ENCODE measurements around the gene RNGTT. TPM values are rescaled to one million over a fixed set of nuclear protein-coding genes. Genes with fewer than 3 reads are reported as not detected.

Gene RNGTT
- total and polyA plus RNA-seq, 2 donors = 11.2 to 23.2 TPM

DNA sequence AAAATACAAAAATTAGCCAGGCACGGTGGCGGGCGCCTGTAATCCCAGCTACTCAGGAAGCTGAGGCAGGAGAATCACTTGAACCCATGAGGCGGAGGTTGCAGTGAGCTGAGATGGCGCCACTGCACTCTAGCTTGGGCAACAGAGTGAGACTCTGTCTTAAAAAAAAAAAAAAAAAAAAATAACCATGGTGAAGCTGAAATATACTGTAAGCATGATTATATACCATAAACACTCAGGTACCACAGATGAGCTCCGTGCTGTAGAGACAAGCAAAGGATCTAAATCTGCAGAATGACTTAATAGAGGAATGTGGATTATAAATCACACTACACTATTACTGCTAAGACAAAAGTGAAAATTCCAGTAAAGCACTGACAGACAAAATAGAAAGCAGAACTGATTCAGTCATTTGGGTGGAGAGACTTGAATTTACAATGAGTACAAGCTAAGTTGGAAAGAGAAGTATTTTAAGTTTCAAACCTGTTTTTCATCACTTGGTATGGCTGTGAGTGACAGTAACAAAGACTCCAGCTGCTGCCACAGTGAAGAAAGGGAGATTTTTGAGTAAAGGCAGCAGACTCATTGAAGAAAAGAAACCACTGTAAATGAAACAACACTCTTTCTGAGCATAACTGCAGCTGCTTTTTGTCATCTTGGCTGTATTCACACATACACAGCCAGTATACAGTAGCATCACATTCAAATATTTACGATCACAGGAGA is 322.1 kb downstream of the RNGTT start:
- 96% methylated on average over 7 of the region's 7 CpGs for WGBS
- Histone ChIP-seq H3K4me3 (ENCODE audit: low read length in 2 of 2) (no peak overlapping the region), H3K4me1 (ENCODE audit: control insufficient read depth in 2 of 2, insufficient read depth in 2 of 2, low read length in 2 of 2) (no peaks in the 10 kb centered on the region), H3K36me3 (ENCODE audit: control insufficient read depth in 2 of 2, insufficient read depth in 2 of 2, low read length in 1 of 2) (no peaks in the 10 kb centered on the region), H3K27ac (ENCODE audit: low read depth in 1 of 2, low read length in 1 of 2) (peak overlapping the region in 1 of 2 donors; percentile 28), H3K9me3 (ENCODE audit: control insufficient read depth in 2 of 2, insufficient read depth in 1 of 2, low read length in 1 of 2) (no peaks in the 10 kb centered on the region), H3K27me3 (ENCODE audit: control insufficient read depth in 2 of 2, insufficient read depth in 1 of 2, low read length in 1 of 2) (no peaks in the 10 kb centered on the region)
- DNase-seq (ENCODE audit: low read depth in 6 of 9, low spot score in 9 of 9) = peak in 1 of 9 donors; percentile 24

DNA sequence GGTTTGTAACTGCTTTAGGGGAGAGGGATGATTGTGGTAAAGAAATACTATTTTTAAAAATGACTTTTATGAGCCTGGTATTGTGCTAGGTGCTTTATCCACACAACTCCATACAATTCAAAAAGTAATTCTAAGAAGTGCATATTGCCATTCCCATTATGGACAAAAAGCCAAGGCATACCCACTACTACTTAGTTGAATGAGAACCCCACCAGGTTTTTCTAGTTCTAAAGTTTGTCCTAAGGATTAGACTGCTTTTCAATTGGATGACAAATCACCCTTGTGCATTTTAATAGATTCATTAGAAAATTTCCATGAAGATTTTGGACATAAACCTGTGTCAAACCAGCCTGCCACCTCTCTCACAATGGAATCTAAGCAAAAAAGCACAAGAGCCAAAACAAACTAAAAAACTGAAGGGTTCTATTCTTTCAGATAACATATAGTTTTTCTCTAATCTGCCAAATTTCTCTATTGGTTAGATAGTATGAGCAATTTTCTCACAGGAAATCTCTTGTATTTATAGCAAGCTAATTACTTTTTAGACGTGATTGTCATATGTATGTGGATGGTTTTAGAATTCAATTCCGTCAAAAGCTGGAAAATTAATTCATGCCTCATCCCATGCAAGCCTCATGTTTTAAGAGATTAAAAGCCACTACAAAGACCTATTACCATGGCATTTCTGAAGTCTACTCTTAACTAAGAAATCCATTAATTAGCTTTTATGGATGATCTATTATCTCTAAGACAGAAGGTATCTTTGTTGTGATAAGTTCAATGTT is 325.5 kb downstream of the RNGTT start:
- Histone ChIP-seq H3K4me1 (ENCODE audit: control insufficient read depth in 2 of 2, insufficient read depth in 2 of 2, low read length in 2 of 2) (no peaks in the 10 kb centered on the region), H3K9me3 (ENCODE audit: control insufficient read depth in 2 of 2, insufficient read depth in 1 of 2, low read length in 1 of 2) (no peaks in the 10 kb centered on the region), H3K27ac (ENCODE audit: low read depth in 1 of 2, low read length in 1 of 2) (no peak overlapping the region), H3K4me3 (ENCODE audit: low read length in 2 of 2) (no peak overlapping the region), H3K36me3 (ENCODE audit: control insufficient read depth in 2 of 2, insufficient read depth in 2 of 2, low read length in 1 of 2) (no peaks in the 10 kb centered on the region), H3K27me3 (ENCODE audit: control insufficient read depth in 2 of 2, insufficient read depth in 1 of 2, low read length in 1 of 2) (no peaks in the 10 kb centered on the region)
- WGBS = 95% methylated on average over 2 of the region's 2 CpGs
- no peak for DNase-seq (ENCODE audit: low read depth in 6 of 9, low spot score in 9 of 9)

DNA sequence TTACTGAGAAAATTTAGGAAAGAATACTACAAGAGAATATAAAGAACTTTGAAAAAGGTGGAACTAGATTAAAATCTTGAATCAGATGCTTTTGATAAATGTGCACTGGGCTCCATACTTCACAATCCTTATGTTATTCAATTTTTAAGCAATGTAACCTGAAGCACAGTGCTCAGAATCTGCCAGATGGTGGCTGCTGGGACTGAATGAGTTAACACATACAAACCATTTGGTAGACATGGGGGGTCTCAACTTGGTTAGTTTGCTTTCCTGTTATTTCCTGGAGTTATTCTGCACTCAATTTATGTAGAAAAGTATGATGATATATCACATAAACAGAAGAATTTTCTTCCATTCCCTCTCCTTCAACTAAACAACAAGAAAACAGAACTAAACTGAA is 326.5 kb downstream of the RNGTT start:
- H3K4me1 ChIP-seq (ENCODE audit: control insufficient read depth in 2 of 2, insufficient read depth in 2 of 2, low read length in 2 of 2) = no peaks in the 10 kb centered on the region
- no peak for DNase-seq (ENCODE audit: low read depth in 6 of 9, low spot score in 9 of 9)

DNA sequence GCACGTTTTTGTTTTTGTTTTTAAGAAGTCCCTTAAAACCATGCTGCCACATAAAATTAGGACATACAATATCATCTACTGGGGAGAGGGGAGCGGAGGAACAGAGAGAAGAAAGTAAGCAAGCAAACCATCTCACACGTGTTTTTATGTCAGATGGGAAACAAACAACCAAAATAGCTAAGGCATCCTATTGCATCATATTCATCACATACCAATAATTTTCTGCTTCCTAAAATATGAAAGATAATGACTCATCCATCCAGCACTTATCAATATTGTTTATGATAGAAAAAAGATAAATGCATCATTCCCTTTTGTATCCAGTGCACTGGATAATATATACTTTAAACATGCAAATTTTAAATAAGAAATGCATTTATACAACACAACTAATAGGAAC is 329.6 kb downstream of the RNGTT start:
- WGBS = 96% methylated on average over 3 of the region's 3 CpGs
- Histone ChIP-seq H3K4me1 (ENCODE audit: control insufficient read depth in 2 of 2, insufficient read depth in 2 of 2, low read length in 2 of 2) (peaks cover 0 to 3% of the 10 kb centered on the region in 2 donors), H3K36me3 (ENCODE audit: control insufficient read depth in 2 of 2, insufficient read depth in 2 of 2, low read length in 1 of 2) (no peaks in the 10 kb centered on the region), H3K9me3 (ENCODE audit: control insufficient read depth in 2 of 2, insufficient read depth in 1 of 2, low read length in 1 of 2) (no peaks in the 10 kb centered on the region), H3K27ac (ENCODE audit: low read depth in 1 of 2, low read length in 1 of 2) (no peak overlapping the region), H3K27me3 (ENCODE audit: control insufficient read depth in 2 of 2, insufficient read depth in 1 of 2, low read length in 1 of 2) (no peaks in the 10 kb centered on the region), H3K4me3 (ENCODE audit: low read length in 2 of 2) (no peak overlapping the region)
- no peak for DNase-seq (ENCODE audit: low read depth in 6 of 9, low spot score in 9 of 9)

More for the DNA sequence above, 326.5 kb downstream of the RNGTT start:
- no peak overlapping the region for H3K4me3 ChIP-seq (ENCODE audit: low read length in 2 of 2)
- no peaks in the 10 kb centered on the region for H3K9me3 ChIP-seq (ENCODE audit: control insufficient read depth in 2 of 2, insufficient read depth in 1 of 2, low read length in 1 of 2)
- no peaks in the 10 kb centered on the region for H3K27me3 ChIP-seq (ENCODE audit: control insufficient read depth in 2 of 2, insufficient read depth in 1 of 2, low read length in 1 of 2)
- H3K27ac ChIP-seq (ENCODE audit: low read depth in 1 of 2, low read length in 1 of 2) = no peak overlapping the region
- H3K36me3 ChIP-seq (ENCODE audit: control insufficient read depth in 2 of 2, insufficient read depth in 2 of 2, low read length in 1 of 2) = no peaks in the 10 kb centered on the region

DNA sequence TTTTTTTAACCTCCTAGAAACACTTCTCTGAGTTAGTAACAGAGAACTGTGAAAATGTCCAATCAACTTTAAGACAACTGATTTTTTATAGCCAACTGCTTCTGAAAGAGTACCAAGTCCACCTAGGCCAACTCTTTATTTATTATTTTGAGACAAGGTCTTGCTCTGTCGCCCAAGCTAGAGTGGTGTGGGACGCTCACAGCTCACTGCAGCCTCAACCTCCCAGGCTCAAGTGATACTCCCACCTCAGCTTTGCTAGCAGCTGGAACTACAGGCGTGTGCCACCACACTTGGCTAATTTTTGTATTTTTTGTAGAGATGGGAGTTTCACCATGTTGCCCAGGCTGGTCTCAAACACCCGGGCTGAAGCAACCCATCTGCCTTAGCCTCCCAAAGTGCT is 331.6 kb downstream of the RNGTT start:
- no peak for DNase-seq (ENCODE audit: low read depth in 6 of 9, low spot score in 9 of 9)
- Histone ChIP-seq H3K27me3 (ENCODE audit: control insufficient read depth in 2 of 2, insufficient read depth in 1 of 2, low read length in 1 of 2) (no peaks in the 10 kb centered on the region), H3K9me3 (ENCODE audit: control insufficient read depth in 2 of 2, insufficient read depth in 1 of 2, low read length in 1 of 2) (no peaks in the 10 kb centered on the region), H3K4me1 (ENCODE audit: control insufficient read depth in 2 of 2, insufficient read depth in 2 of 2, low read length in 2 of 2) (peaks cover 0 to 3% of the 10 kb centered on the region in 2 donors), H3K27ac (ENCODE audit: low read depth in 1 of 2, low read length in 1 of 2) (no peak overlapping the region), H3K4me3 (ENCODE audit: low read length in 2 of 2) (no peak overlapping the region), H3K36me3 (ENCODE audit: control insufficient read depth in 2 of 2, insufficient read depth in 2 of 2, low read length in 1 of 2) (no peaks in the 10 kb centered on the region)
- whole genome bisulfite sequencing = 94% methylated on average over 4 of the region's 4 CpGs

DNA sequence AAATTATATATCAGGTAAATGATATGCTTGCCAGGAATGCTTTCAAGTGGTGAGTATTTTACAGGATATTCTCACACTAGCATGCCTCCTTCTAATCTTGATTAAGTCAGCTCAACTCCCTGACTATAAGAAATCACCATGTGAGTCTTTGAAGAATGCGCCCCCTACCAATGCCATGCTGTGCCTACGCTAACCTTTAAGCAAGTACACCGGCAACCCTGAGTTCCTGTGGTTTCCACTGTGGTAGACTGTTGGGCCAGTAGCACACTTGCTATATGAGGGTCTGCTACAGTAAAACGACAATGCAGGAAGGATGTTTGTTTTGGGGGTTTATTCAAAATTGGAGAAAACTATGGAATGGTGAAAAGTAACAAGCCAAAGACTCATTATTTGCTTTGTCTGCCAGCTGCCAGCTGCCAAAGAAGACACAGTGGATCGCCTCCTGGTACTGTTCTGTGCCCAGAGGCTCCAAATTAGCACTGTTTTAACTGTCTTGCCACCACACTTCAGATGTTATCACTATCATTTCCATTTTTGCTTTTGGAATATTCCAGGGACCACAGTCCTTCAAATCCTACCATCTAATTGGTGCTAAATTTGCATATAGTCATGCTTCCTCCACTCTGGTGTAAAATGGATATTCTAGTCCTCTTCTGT is 333.5 kb downstream of the RNGTT start:
- H3K36me3 ChIP-seq (ENCODE audit: control insufficient read depth in 2 of 2, insufficient read depth in 2 of 2, low read length in 1 of 2) = no peaks in the 10 kb centered on the region
- peaks cover 0 to 3% of the 10 kb centered on the region in 2 donors for H3K4me1 ChIP-seq (ENCODE audit: control insufficient read depth in 2 of 2, insufficient read depth in 2 of 2, low read length in 2 of 2)
- 24% methylated on average over 5 of the region's 5 CpGs for WGBS
- H3K9me3 ChIP-seq (ENCODE audit: control insufficient read depth in 2 of 2, insufficient read depth in 1 of 2, low read length in 1 of 2) = no peaks in the 10 kb centered on the region
- peak; percentile 18 to 80 (median 38) for DNase-seq (ENCODE audit: low read depth in 6 of 9, low spot score in 9 of 9)
- H3K27me3 ChIP-seq (ENCODE audit: control insufficient read depth in 2 of 2, insufficient read depth in 1 of 2, low read length in 1 of 2) = no peaks in the 10 kb centered on the region
- no peak overlapping the region for H3K27ac ChIP-seq (ENCODE audit: low read depth in 1 of 2, low read length in 1 of 2)
- H3K4me3 ChIP-seq (ENCODE audit: low read length in 2 of 2) = no peak overlapping the region

DNA sequence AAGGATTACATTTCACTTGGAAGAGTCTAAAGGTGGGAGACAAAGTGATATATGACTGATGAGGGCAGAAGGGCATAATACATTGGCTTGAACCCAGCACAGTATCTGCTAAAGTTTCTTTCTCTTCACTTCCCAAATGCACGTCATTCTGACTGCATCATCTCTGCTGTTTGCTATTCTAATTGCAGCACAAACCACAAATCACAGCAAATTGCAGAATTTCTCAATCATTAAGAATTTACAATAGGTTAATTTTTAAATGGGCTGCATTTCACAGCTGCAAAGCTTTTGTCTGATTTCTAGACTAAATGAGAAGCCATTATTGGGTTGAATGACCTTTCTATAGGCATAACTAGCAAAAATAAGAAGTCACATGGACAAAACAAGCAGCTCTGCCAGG is 337.0 kb downstream of the RNGTT start:
- Histone ChIP-seq H3K27me3 (ENCODE audit: control insufficient read depth in 2 of 2, insufficient read depth in 1 of 2, low read length in 1 of 2) (no peaks in the 10 kb centered on the region), H3K27ac (ENCODE audit: low read depth in 1 of 2, low read length in 1 of 2) (no peak overlapping the region), H3K9me3 (ENCODE audit: control insufficient read depth in 2 of 2, insufficient read depth in 1 of 2, low read length in 1 of 2) (no peaks in the 10 kb centered on the region), H3K4me3 (ENCODE audit: low read length in 2 of 2) (no peak overlapping the region), H3K36me3 (ENCODE audit: control insufficient read depth in 2 of 2, insufficient read depth in 2 of 2, low read length in 1 of 2) (no peaks in the 10 kb centered on the region), H3K4me1 (ENCODE audit: control insufficient read depth in 2 of 2, insufficient read depth in 2 of 2, low read length in 2 of 2) (peaks cover 0 to 3% of the 10 kb centered on the region in 2 donors)
- WGBS = 92% methylated on average over 1 of the region's 1 CpG
- DNase-seq (ENCODE audit: low read depth in 6 of 9, low spot score in 9 of 9) = no peak

DNA sequence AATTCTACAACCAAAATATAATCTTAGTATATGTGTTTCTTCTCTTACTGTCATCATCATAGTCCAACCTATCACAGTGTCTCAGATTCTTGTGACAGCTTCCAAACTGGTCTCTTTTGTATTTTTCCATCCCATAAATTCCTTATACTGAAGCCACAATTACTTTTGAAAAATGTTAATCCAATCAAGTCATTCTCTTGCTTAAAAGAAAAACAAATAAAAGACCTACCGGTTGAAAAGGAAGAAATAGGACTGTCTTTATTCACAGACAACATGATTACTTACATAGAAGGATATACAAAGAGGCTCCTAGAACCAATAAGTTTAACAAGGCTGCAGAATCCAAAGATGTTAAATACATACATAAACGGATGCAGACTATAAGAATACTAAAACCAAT is 339.9 kb downstream of the RNGTT start:
- Histone ChIP-seq H3K27ac (ENCODE audit: low read depth in 1 of 2, low read length in 1 of 2) (no peak overlapping the region), H3K4me1 (ENCODE audit: control insufficient read depth in 2 of 2, insufficient read depth in 2 of 2, low read length in 2 of 2) (no peaks in the 10 kb centered on the region), H3K9me3 (ENCODE audit: control insufficient read depth in 2 of 2, insufficient read depth in 1 of 2, low read length in 1 of 2) (no peaks in the 10 kb centered on the region), H3K27me3 (ENCODE audit: control insufficient read depth in 2 of 2, insufficient read depth in 1 of 2, low read length in 1 of 2) (no peaks in the 10 kb centered on the region), H3K36me3 (ENCODE audit: control insufficient read depth in 2 of 2, insufficient read depth in 2 of 2, low read length in 1 of 2) (no peaks in the 10 kb centered on the region), H3K4me3 (ENCODE audit: low read length in 2 of 2) (no peak overlapping the region)
- 98% methylated on average over 2 of the region's 2 CpGs for WGBS
- DNase-seq (ENCODE audit: low read depth in 6 of 9, low spot score in 9 of 9) = no peak

DNA sequence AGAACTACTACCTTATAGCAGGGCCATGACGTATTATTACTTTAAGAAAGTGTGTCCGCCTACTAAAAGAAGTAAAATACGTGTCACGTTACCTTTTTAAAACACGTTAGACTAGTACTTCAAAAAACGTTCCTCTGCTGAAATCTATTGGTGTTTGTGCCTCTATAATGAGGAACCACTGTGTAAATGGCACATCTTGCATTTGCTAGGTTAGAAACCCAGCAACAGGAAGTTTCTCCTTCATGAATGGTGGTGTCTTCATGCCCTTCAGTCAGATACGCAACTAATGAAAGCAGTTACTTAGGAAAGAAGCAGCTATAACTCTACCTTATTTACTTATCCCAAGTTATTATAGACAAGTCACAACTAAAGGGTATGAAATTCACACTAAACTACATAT is 343.5 kb downstream of the RNGTT start:
- WGBS = 97% methylated on average over 7 of the region's 7 CpGs

More for the DNA sequence above, 343.5 kb downstream of the RNGTT start:
- H3K27me3 ChIP-seq (ENCODE audit: control insufficient read depth in 2 of 2, insufficient read depth in 1 of 2, low read length in 1 of 2) = no peaks in the 10 kb centered on the region
- H3K27ac ChIP-seq (ENCODE audit: low read depth in 1 of 2, low read length in 1 of 2) = no peak overlapping the region
- no peaks in the 10 kb centered on the region for H3K4me1 ChIP-seq (ENCODE audit: control insufficient read depth in 2 of 2, insufficient read depth in 2 of 2, low read length in 2 of 2)
- no peak for DNase-seq (ENCODE audit: low read depth in 6 of 9, low spot score in 9 of 9)
- H3K4me3 ChIP-seq (ENCODE audit: low read length in 2 of 2) = no peak overlapping the region
- H3K36me3 ChIP-seq (ENCODE audit: control insufficient read depth in 2 of 2, insufficient read depth in 2 of 2, low read length in 1 of 2) = no peaks in the 10 kb centered on the region
- H3K9me3 ChIP-seq (ENCODE audit: control insufficient read depth in 2 of 2, insufficient read depth in 1 of 2, low read length in 1 of 2) = no peaks in the 10 kb centered on the region

Data from thymus (tissue), 11 donors.